ENCODE data around the gene FUBP3.
"Not testable (repeated sequence)": the region's sequence is repeated elsewhere in the genome, so short reads cannot be mapped to it uniquely, and the experiment has no call there.

The FUBP3 gene

GRCh38 chr9:130681769-130682420 is 102.5 kb downstream of the FUBP3 start:
- H3K9me3 ChIP-seq (ENCODE audit: insufficient read depth, low read depth, low read length): peaks cover 7% of the 10 kb centered on the region; the same call in 1 of the 2 replicates
- no peak overlapping the region for H3K27ac ChIP-seq (ENCODE audit: low read length)
- H3K9ac ChIP-seq (ENCODE audit: low read depth, low read length): no peak overlapping the region
- no peaks in the 10 kb centered on the region for H3K4me1 ChIP-seq (ENCODE audit: insufficient read depth, low read length)
- H3K4me3 ChIP-seq (ENCODE audit: low read length): peak overlapping the region; percentile 61
- H3K27me3 ChIP-seq (ENCODE audit: insufficient read depth, low read length): peaks cover 62% of the 10 kb centered on the region
- H3K36me3 ChIP-seq (ENCODE audit: insufficient read depth, low read depth, low read length): no peaks in the 10 kb centered on the region

DNA sequence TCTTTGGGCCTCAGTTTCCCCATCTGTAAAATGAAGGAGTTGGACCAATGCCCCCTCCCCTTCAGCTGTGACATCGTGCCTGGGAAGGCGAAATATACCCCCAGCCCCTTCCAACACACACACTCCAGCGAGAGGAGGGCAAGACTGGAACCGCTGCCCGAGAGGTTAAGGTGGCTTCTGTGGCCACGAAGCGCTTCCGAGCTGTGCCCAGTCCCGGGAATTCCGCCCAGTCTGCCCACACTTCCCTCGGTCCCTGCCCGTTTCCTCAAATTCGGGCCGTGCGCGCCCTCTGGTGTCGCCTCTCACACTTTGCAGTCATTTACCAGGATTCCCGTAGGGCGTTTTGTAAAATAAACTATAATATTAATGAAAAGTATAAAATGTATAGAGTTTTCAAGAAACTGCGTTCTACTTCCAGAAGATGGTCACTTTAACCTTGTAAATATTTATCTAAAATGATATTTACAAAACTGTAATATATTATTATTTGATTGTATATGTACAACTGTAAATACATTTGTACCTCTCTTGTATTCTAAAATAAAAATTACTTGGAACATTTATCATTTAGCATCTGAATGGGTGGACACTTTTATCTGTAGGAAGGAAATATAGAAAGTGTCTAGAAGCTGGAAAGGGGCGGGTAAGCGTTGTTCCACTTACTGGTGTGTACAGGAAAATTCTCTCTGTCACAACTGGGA is 103.2 kb downstream of the FUBP3 start:
- Histone ChIP-seq H3K4me3 (ENCODE audit: low read length) (peak overlapping the region; percentile 61), H3K36me3 (ENCODE audit: insufficient read depth, low read depth, low read length) (no peaks in the 10 kb centered on the region), H3K9ac (ENCODE audit: low read depth, low read length) (no peak overlapping the region), H3K27ac (ENCODE audit: low read length) (no peak overlapping the region), H3K9me3 (ENCODE audit: insufficient read depth, low read depth, low read length) (peaks cover 7% of the 10 kb centered on the region; the same call in 1 of the 2 replicates), H3K4me1 (ENCODE audit: insufficient read depth, low read length) (no peaks in the 10 kb centered on the region), H3K27me3 (ENCODE audit: insufficient read depth, low read length) (peaks cover 55% of the 10 kb centered on the region)

DNA sequence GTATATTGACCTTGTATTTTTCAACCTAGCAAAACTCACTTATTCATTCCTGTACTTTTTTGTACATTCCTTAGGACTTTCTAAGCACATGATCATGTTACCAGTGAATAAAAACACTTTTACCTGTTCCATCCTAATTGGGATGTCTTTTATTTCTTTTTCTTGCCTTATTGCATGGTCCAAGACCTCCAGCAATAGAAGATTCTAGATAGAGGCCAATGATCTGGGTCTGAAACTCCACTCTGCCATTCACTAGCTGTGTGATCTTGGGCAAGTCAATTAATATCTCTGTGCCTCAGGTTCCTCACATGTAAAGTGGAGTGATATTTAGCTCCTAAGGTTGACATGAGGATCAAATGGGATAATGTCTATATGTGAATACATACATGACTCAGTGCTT is 105.7 kb downstream of the FUBP3 start:
- Histone ChIP-seq H3K36me3 (ENCODE audit: insufficient read depth, low read depth, low read length) (no peaks in the 10 kb centered on the region), H3K4me1 (ENCODE audit: insufficient read depth, low read length) (no peaks in the 10 kb centered on the region), H3K27ac (ENCODE audit: low read length) (no peak overlapping the region)

DNA sequence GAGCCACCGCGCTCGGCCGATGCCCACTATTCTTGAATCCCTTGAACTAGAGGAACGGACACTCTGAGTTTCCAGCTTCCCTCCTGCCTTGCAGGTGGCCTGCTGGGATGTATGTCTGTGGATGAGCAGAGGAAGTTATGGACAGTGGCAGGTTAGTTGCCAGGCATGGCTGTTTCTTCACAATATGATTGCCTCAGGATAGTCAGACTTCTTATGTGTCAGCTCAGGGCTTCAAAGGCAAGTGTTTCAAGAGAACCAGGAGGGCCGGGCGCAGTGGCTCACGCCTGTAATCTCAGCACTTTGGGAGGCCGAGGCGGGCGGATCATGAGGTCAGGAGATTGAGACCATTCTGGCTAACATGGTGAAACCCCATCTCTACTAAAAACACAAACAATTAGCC is 106.6 kb downstream of the FUBP3 start:
- H3K9ac ChIP-seq (ENCODE audit: low read depth, low read length); H3K9me3 ChIP-seq (ENCODE audit: insufficient read depth, low read depth, low read length); H3K4me3 ChIP-seq (ENCODE audit: low read length); H3K4me1 ChIP-seq (ENCODE audit: insufficient read depth, low read length); H3K27ac ChIP-seq (ENCODE audit: low read length); H3K36me3 ChIP-seq (ENCODE audit: insufficient read depth, low read depth, low read length): not testable (repeated sequence)
- peaks cover 21% of the 10 kb centered on the region for H3K27me3 ChIP-seq (ENCODE audit: insufficient read depth, low read length)

More for the DNA sequence above, 105.7 kb downstream of the FUBP3 start:
- Histone ChIP-seq H3K9ac (ENCODE audit: low read depth, low read length) (no peak overlapping the region), H3K27me3 (ENCODE audit: insufficient read depth, low read length) (peaks cover 29% of the 10 kb centered on the region), H3K4me3 (ENCODE audit: low read length) (no peak overlapping the region), H3K9me3 (ENCODE audit: insufficient read depth, low read depth, low read length) (peaks cover 7% of the 10 kb centered on the region; the same call in 1 of the 2 replicates)

DNA sequence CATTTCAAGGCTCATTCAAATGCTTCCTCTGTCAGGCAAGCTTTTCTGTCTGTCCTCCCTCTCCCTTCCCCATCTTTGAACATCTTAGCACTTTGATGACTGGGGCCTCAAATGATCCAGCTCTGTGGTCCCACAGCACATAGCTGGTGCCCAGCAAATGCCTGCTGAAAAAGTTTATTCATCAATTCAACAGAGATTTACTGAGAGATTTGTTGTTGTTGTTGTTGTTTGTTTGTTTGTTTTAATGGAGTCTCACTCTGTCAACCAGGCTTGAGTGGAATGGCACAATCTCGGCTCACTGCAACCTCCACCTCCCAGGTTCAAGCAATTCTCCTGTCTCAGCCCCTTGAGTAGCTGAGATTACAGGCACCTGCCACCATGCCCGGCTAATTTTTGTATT is 108.2 kb downstream of the FUBP3 start:
- H3K27ac ChIP-seq (ENCODE audit: low read length): no peak overlapping the region
- H3K36me3 ChIP-seq (ENCODE audit: insufficient read depth, low read depth, low read length): no peaks in the 10 kb centered on the region
- H3K9me3 ChIP-seq (ENCODE audit: insufficient read depth, low read depth, low read length): peaks cover 7% of the 10 kb centered on the region; the same call in 1 of the 2 replicates
- peaks cover 7% of the 10 kb centered on the region for H3K27me3 ChIP-seq (ENCODE audit: insufficient read depth, low read length)
- no peak overlapping the region for H3K9ac ChIP-seq (ENCODE audit: low read depth, low read length)
- H3K4me1 ChIP-seq (ENCODE audit: insufficient read depth, low read length): peaks cover 4% of the 10 kb centered on the region; the same call in 1 of the 2 replicates
- H3K4me3 ChIP-seq (ENCODE audit: low read length): no peak overlapping the region

All from iPS-20b (cell line).